GM19035 (cell line): ENCODE measurements around the gene SSR2.
A peak's percentile ranks its signal among the peaks of the same experiment; 100 is the strongest.

Experiments
- ATAC-seq: cut with Tn5 transposase; IDR thresholded peaks from one replicate; pipeline ENCODE4 v1.9.1; 2021; ENCODE audit not compliant: unreplicated experiment

Gene SSR2

GRCh38 chr1:155974208-155975115 is 46.3 kb downstream of the SSR2 start:
- no peak for ATAC-seq

GRCh38 chr1:155973723-155974122 is 47.0 kb downstream of the SSR2 start:
- ATAC-seq = no peak

- ATAC-seq = no peak
These were observed 48.6 kb downstream of the SSR2 start for GRCh38 chr1:155971910-155972809.

- peak; percentile 62 for ATAC-seq
These were observed 50.1 kb downstream of the SSR2 start for GRCh38 chr1:155970531-155971167.

GRCh38 chr1:155969377-155969791 is 51.4 kb downstream of the SSR2 start:
- ATAC-seq = no peak

GRCh38 chr1:155968670-155969069 is 52.1 kb downstream of the SSR2 start:
- no peak for ATAC-seq

GRCh38 chr1:155968051-155968400 is 52.7 kb downstream of the SSR2 start:
- no peak for ATAC-seq

- no peak for ATAC-seq
These were observed 53.3 kb downstream of the SSR2 start for GRCh38 chr1:155967341-155968050.

- no peak for ATAC-seq
These were observed 54.0 kb downstream of the SSR2 start for GRCh38 chr1:155966750-155967149.

GRCh38 chr1:155966135-155966534 is 54.6 kb downstream of the SSR2 start:
- ATAC-seq = no peak

GRCh38 chr1:155964193-155964592 is 56.6 kb downstream of the SSR2 start:
- ATAC-seq = no peak

- ATAC-seq = no peak
These were observed 58.0 kb downstream of the SSR2 start for GRCh38 chr1:155962599-155963211.

GRCh38 chr1:155961937-155962336 is 58.8 kb downstream of the SSR2 start:
- no peak for ATAC-seq

- ATAC-seq = no peak
These were observed 60.5 kb downstream of the SSR2 start for GRCh38 chr1:155960081-155960745.
